Measurements from ENCODE around the gene CCDC159.

DNA sequence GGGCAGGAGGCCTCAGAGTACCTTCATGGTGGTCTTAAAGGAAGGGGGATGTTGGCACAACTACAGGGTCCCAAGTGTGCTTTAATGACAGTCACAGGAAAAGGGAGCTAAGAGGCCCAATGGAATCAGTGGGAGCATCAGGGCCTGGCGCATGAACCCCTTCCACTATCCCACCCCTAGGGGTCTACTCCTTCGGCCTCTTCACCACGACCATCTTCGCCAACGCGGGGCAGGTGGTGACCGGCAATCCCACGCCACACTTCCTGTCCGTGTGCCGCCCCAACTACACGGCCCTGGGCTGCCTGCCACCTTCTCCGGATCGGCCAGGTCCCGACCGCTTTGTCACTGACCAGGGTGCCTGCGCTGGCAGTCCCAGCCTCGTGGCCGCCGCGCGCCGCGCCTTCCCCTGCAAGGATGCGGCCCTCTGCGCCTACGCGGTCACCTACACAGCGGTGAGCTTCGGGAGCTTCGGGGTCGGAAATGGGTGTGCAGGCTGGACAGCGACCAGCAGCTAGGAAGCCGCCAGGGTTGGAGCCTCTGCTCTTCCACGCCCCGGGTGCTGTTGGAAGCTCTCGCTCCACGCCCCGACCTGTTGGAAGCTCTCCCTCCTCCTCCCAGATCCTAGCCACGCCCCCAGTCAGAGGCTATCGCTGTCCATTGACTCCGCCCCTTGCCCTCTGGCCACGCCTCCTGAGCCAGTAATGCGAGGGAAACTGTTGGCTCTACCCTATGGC, 14.9 kb downstream of the CCDC159 start:
- TF ChIP-seq POLR2A (IDR thresholded peaks at IDR 0.05; ENCODE audit: low read depth, low read length) = no peak
- no peak for TF ChIP-seq POLR2AphosphoS5 (IDR thresholded peaks at IDR 0.05; ENCODE audit: low read depth, low read length)
- TF ChIP-seq TAF1 (IDR thresholded peaks at IDR 0.05; ENCODE audit: borderline replicate concordance, low read depth, low read length) = no peak
